SKM-1 treated with dmso at 0.1 percent for 144 hours (cell line): Measurements from ENCODE around the gene ELL3.
"Not testable (repeated sequence)": the region's sequence is repeated elsewhere in the genome, so short reads cannot be mapped to it uniquely, and the experiment has no call there.

Source experiments
- DNase-seq: peaks from one replicate; lab custom pipeline; 2025; ENCODE audit not compliant: unreplicated experiment; lab: John Stamatoyannopoulos, UW

The ELL3 gene

GRCh38 chr15:43776718-43777266, at the start of gene ELL3:
Gene ELL3, minus strand, starts transcription at chr15:43776966. Its CDS starts 65 bp downstream, at chr15:43776901.
- DNase-seq, result peak; percentile 67

- DNase-seq, result no peak
Measured at GRCh38 chr15:43826029-43826507, 49.3 kb upstream of the ELL3 start.

GRCh38 chr15:43825305-43825704, 48.5 kb upstream of the ELL3 start:
- not testable (repeated sequence) for DNase-seq

GRCh38 chr15:43824302-43825246, 47.8 kb upstream of the ELL3 start, which contains the start of gene MFAP1:
Gene MFAP1, minus strand, starts transcription at chr15:43824690. Its CDS starts 121 bp downstream, at chr15:43824569.
- peak; percentile 96 for DNase-seq

- DNase-seq, result no peak
Measured at GRCh38 chr15:43821505-43821904, 44.7 kb upstream of the ELL3 start.

- DNase-seq, result not testable (repeated sequence)
Measured at GRCh38 chr15:43815064-43815463, 38.3 kb upstream of the ELL3 start.

- DNase-seq, result peak; percentile 18
Measured at GRCh38 chr15:43808960-43809678, 32.4 kb upstream of the ELL3 start.

- DNase-seq, result no peak
Measured at GRCh38 chr15:43808435-43808950, 31.7 kb upstream of the ELL3 start.

GRCh38 chr15:43802676-43803075, 25.9 kb upstream of the ELL3 start:
- not testable (repeated sequence) for DNase-seq

- DNase-seq, result peak; percentile 80
Measured at GRCh38 chr15:43800286-43801141, 23.7 kb upstream of the ELL3 start, which contains the start of gene HYPK. Gene HYPK, plus strand, starts transcription at chr15:43800599. Its CDS starts 24 bp downstream, at chr15:43800623.

GRCh38 chr15:43799945-43800285, 23.1 kb upstream of the ELL3 start, which contains the start of gene SERINC4:
Gene SERINC4, minus strand, starts transcription at chr15:43800220. Its CDS starts 234 bp downstream, at chr15:43799986.
- no peak for DNase-seq

- DNase-seq, result no peak
Measured at GRCh38 chr15:43799209-43799944, 22.6 kb upstream of the ELL3 start.

- no peak for DNase-seq
Measured at GRCh38 chr15:43796566-43796965, 19.8 kb upstream of the ELL3 start.

GRCh38 chr15:43795997-43796396, 19.2 kb upstream of the ELL3 start:
- no peak for DNase-seq

GRCh38 chr15:43795197-43795596, 18.4 kb upstream of the ELL3 start:
- no peak for DNase-seq

GRCh38 chr15:43794269-43795037, 17.7 kb upstream of the ELL3 start:
- DNase-seq, result no peak

- DNase-seq, result no peak
Measured at GRCh38 chr15:43793647-43794046, 16.9 kb upstream of the ELL3 start.

- DNase-seq, result peak; percentile 14
Measured at GRCh38 chr15:43792761-43793476, 16.2 kb upstream of the ELL3 start.
